Measurements from ENCODE around the gene OR10J5. TPM values are rescaled to one million over a fixed set of nuclear protein-coding genes. Genes with fewer than 3 reads are reported as not detected.
"Not testable (repeated sequence)": the region's sequence is repeated elsewhere in the genome, so short reads cannot be mapped to it uniquely, and the experiment has no call there.

OR10J5 gene
- total RNA-seq, 1 donor from 2014 or later, result not detected

DNA sequence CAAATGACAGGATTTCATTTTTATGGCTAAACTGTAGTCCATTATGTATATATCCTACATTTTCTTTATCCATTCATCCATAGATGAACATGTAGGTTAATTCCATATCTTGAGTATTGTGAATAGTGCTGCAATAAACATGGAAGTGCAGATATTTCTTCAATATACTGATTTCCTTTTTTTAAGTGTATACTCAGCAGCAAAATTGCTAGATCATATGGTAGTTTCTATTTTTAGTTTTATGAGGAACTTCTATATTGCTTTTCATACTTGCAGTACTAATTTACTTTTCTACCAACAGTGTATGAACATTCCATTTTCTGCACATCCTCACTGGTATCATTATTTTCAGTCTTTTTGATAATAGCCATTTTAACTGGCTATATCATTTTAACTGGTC is 30.1 kb downstream of the OR10J5 start:
- TF ChIP-seq, protein P1, sequence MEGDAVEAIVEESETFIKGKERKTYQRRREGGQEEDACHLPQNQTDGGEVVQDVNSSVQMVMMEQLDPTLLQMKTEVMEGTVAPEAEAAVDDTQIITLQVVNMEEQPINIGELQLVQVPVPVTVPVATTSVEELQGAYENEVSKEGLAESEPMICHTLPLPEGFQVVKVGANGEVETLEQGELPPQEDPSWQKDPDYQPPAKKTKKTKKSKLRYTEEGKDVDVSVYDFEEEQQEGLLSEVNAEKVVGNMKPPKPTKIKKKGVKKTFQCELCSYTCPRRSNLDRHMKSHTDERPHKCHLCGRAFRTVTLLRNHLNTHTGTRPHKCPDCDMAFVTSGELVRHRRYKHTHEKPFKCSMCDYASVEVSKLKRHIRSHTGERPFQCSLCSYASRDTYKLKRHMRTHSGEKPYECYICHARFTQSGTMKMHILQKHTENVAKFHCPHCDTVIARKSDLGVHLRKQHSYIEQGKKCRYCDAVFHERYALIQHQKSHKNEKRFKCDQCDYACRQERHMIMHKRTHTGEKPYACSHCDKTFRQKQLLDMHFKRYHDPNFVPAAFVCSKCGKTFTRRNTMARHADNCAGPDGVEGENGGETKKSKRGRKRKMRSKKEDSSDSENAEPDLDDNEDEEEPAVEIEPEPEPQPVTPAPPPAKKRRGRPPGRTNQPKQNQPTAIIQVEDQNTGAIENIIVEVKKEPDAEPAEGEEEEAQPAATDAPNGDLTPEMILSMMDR (IDR thresholded peaks at IDR 0.05; ENCODE audit: unreplicated experiment), result no peak
- no peak for DNase-seq (ENCODE audit: low spot score in 2 of 2, unreplicated experiment in 2 of 2)
- no peak overlapping the region for H3K27ac Mint-ChIP-seq
- H3K27me3 Mint-ChIP-seq (ENCODE audit: low read depth), result no peaks in the 10 kb centered on the region
- peaks cover 65% of the 10 kb centered on the region for H3K9me3 Mint-ChIP-seq
- H3K36me3 Mint-ChIP-seq, result peaks cover 5% of the 10 kb centered on the region
- no peak overlapping the region for H3K4me3 Mint-ChIP-seq
- H3K4me1 Mint-ChIP-seq, result no peaks in the 10 kb centered on the region

DNA sequence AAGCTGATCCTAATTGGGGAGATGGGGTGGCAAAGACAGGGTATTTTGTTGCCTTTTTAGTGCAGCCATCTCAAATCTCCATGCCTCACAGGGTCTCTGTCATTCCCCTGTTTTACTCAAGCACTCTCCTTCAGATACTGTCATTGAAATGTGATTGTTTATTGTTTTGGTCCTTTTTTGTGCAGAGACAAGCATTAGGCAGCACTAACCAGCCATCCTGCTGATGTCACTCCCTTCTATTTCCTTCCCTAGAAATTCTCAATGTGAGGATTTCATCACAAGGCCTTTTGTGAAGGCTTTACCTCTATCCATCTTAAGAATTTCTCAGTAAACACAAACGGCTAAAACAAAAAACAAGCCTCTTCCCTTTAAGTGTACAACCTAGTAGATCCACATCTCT is 34.7 kb downstream of the OR10J5 start:
- Mint-ChIP-seq H3K36me3 (peaks cover under 1% of the 10 kb centered on the region), H3K4me1 (no peaks in the 10 kb centered on the region), H3K27ac (no peak overlapping the region), H3K9me3 (peaks cover 62% of the 10 kb centered on the region), H3K4me3 (no peak overlapping the region), H3K27me3 (ENCODE audit: low read depth) (no peaks in the 10 kb centered on the region)
- TF ChIP-seq, protein P1 (IDR thresholded peaks at IDR 0.05; ENCODE audit: unreplicated experiment), result no peak
- no peak for DNase-seq (ENCODE audit: low spot score in 2 of 2, unreplicated experiment in 2 of 2)

DNA sequence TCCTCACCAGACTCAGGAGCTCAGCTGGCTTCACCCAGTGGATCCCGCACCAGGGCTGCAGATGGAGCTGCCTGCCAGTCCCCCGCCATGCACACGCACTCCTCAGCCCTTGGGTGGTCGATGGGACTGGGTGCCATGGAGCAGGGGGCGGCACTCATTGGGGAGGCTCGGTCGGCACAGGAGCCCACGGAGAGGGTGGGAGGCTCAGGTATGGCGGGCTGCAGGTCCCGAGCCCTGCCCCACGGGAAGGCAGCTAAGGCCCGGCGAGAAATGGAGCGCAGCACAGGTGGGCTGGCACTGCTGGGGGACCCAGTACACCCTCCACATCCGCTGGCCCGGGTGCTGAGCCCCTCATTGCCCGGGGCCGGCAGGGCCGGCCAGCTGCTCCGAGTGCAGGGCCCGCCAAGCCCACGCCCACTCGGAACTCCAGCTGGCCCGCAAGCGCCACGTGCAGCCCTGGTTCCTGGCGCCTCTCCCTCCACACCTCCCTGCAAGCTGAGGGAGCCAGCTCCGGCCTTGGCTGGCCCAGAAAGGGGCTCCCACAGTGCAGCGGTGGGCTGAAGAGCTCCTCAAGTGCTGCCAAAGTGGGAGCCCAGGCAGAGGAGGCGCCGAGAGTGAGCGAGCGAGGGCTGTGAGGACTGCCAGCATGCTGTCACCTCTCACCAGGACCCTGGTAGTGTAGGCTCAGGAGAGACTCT is 41.1 kb downstream of the OR10J5 start:
- H3K27ac Mint-ChIP-seq; H3K27me3 Mint-ChIP-seq (ENCODE audit: low read depth); H3K4me3 Mint-ChIP-seq; H3K4me1 Mint-ChIP-seq; H3K36me3 Mint-ChIP-seq; DNase-seq (ENCODE audit: low spot score in 2 of 2, unreplicated experiment in 2 of 2): not testable (repeated sequence)
- peaks cover 68% of the 10 kb centered on the region for H3K9me3 Mint-ChIP-seq

DNA sequence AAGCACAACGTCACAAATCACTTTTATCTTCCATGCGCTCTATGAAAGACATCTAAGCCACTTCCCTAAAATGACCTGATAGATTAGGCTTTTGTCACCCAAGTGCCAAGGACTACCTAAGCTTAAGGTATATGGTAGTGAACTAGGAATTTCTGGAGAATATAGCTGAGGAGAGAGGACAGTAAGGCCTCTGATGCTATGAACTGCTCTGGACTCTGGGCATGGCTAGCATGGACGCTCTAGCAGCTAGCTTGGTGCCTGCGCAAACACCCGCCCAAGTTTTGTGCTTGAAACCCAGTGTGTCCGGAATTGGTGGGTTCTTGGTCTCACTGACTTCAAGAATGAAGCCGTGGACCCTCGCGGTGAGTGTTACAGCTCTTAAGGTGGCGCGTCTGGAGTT is 42.5 kb downstream of the OR10J5 start:
- Mint-ChIP-seq H3K9me3 (peaks cover 67% of the 10 kb centered on the region), H3K27ac (no peak overlapping the region), H3K4me3 (no peak overlapping the region)

DNA sequence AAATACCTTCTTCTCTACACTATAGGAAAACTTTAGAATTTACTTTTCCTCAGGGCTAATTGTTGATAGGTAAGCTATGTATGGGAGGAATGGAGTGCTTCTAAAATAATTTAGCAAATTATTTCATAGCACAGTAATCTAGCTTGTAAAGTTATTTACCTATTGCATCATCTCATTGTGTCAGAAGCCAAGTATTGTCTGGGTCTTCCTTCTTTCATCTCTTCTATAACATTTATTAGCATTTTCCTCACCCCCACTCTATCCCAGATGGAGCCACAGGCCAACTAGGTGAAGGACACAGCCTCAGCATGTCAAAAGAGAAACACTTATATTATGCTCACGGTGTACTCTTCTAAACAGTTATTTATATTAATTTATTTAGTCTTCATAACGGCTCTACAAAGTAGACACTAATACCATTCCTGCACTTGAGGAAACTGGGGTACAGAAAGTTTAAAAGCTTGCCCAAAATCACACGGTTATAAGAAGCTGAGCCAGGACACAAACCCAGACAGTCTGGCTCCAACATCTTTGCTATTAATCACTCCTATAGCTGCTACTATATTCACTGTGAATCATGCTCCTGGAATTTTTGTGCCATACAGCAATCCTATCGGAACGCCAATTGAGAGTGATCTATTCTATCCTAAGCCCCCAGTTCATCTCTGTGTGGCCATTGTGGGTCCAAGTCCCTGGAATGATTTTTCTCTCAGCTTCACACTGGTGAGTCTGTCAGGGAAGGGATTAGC is 43.1 kb downstream of the OR10J5 start:
- Mint-ChIP-seq H3K9me3 (peaks cover 66% of the 10 kb centered on the region), H3K36me3 (no peaks in the 10 kb centered on the region), H3K27me3 (ENCODE audit: low read depth) (no peaks in the 10 kb centered on the region), H3K27ac (no peak overlapping the region), H3K4me1 (no peaks in the 10 kb centered on the region), H3K4me3 (no peak overlapping the region)
- TF ChIP-seq, protein P1 (IDR thresholded peaks at IDR 0.05; ENCODE audit: unreplicated experiment), result no peak
- DNase-seq (ENCODE audit: low spot score in 2 of 2, unreplicated experiment in 2 of 2), result no peak

More for the DNA sequence above, 42.5 kb downstream of the OR10J5 start:
- TF ChIP-seq, protein P1 (IDR thresholded peaks at IDR 0.05; ENCODE audit: unreplicated experiment), result no peak
- Mint-ChIP-seq H3K36me3 (no peaks in the 10 kb centered on the region), H3K27me3 (ENCODE audit: low read depth) (no peaks in the 10 kb centered on the region), H3K4me1 (no peaks in the 10 kb centered on the region)
- DNase-seq (ENCODE audit: low spot score in 2 of 2, unreplicated experiment in 2 of 2), result no peak

Other genes starting within 250 kb of the OR10J5 start
- gene FCER1A, start 233.7 kb downstream of the OR10J5 start, total RNA-seq, result not detected in 3 replicates
- gene OR10J4, start 103.8 kb downstream of the OR10J5 start, total RNA-seq, result not detected in 3 replicates
- gene OR10J1, start 96.3 kb downstream of the OR10J5 start, total RNA-seq, result not detected in 3 replicates
- not detected in 3 replicates for gene APCS, start 51.8 kb upstream of the OR10J5 start, total RNA-seq
- not detected in 3 replicates for gene CRP, start 178.6 kb upstream of the OR10J5 start, total RNA-seq
- 40.1 to 42.1 TPM (median 41.3 TPM) in 3 replicates for gene DUSP23, start 245.0 kb upstream of the OR10J5 start, total RNA-seq